ENCODE data around the gene GBA2.

The GBA2 gene

GRCh38 chr9:35714123-35714522 lies 34.9 kb downstream of the GBA2 start:
- DNase-seq = no peak

- no peak for DNase-seq
Measured at GRCh38 chr9:35713578-35713977, 35.5 kb downstream of the GBA2 start.

DNA sequence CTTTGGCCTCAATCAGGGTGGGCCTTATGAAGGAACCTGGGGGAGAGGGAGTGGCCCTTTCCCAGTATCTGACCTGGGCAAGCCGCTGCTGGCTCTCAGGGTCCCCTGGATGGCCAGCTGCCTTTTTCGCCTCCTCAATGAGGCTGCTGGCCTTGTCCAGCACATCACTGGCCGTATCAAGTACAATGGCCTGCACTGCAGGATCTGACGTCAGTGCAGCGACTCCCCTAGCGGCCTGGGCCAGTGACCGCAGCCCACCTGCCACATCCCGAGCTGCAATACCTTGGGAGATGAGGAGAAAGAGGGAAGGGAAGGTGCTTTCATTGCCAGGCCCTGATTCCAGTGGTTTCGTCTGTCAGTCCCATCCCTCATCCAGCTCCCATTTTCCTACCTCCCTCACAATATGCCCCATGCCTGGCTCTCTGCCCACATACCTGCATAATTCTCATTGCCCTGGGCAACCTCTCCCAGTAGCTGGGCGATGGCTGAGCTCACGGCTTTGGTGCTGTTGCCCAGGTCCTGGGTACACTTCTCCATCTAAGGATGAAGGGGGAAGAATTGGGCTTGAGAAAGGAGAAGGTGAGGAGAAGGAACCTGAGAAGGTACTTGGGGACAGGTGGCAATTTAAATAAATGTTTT lies 36.1 kb downstream of the GBA2 start:
- DNase-seq = no peak

GRCh38 chr9:35711501-35712428 lies 37.3 kb downstream of the GBA2 start:
- no peak for DNase-seq

DNA sequence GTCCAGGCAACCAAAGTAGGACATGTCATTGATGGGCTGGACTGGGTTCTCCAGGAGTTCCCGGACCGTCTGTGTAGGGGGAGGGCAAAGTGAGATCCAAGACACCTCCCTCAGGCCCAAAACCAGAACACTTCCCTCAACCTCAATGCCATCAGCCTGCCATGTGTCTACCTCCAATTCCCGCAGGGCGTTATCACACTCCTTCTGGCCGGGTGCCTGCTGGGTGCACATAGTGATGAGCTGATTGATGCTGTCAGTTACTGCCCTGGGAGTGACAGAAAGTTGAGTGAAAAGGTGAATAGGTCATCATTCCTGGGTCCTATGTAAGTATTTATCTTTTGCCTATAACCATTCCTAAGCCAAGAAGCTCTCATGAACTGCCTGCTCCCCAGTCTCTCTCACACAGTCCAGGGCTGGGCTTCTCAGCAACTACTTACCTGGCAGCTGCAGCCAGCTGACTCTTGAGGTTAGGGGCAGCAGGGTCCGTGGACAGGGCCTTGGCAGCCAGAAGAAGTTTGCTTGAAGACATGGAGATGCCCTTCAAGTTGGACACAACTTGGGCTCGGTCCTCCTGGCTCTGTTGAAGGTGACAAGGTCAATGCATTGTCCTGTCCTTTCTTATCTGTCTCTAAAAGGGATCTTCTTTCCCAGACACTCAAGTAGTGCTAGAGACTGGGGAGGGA lies 38.1 kb downstream of the GBA2 start:
- DNase-seq = no peak

DNA sequence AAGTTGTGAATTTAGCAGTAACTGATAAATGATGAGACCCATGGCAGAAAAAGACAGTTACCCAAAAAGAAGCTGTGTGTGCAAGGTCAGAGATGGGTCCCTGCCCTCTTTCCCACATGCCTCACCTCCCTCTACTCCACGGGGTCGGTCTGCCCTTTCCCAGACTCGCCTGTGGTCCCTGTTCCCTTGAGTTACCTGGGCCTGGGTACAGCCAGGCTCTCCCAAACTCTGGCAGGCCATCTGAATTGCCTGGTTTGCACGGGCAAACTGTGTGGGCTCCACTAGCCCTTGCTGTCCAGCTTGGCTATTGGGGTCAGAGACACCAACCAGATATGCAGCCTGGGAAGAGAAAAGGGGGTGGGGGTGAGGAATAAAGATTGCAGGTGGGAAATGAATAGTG lies 40.9 kb downstream of the GBA2 start:
- no peak for DNase-seq

- DNase-seq = no peak
Measured at GRCh38 chr9:35706951-35707350, 42.1 kb downstream of the GBA2 start.

DNA sequence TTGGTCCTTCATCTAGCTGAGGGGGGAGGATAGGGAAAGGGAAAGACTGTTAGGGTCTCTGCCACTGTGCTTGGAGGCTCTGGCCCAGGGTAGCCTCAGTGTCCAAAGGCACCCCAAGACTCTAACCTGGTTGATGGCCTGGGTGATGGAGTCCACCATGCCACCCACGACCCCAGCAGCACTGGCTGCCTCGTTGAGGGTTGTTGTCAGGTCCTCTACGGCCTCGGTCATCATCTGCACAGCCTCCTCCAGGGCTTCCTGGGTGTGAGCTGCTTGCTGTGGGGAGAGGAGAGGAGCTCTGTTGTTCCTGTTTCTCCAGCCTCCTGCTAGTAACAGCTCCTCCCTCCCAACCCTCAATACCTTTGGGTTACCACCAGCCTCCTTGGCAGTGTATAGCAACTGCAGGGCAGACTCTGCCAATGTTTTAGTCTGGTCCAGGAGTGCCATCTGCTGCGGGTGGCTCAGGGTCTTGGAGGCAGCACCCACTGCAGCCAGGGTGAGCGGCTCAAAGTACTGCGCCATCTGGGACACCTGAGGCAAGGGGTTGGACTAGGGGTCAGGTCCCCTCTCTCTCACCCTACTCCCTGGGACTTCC lies 43.1 kb downstream of the GBA2 start:
- no peak for DNase-seq

DNA sequence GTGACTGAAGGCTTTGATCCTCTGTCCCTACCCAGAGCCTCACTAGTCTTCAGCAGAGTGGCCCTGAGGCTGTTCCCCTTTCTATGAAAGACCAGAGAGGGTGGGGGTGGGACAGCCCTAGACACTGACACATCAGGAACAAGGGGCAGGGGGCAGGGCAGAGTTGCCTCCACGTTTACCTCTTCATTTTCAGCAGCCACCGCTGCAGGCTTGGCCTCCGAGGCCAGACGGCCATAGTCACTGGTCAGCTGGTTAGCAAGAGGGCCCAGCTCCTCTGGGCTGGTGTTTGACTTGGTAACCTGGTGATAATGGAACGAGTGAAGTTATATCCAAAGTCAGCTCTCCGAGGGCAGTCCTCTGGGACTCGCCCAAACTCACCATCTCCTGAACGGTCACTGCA lies 43.7 kb downstream of the GBA2 start:
- no peak for DNase-seq

DNA sequence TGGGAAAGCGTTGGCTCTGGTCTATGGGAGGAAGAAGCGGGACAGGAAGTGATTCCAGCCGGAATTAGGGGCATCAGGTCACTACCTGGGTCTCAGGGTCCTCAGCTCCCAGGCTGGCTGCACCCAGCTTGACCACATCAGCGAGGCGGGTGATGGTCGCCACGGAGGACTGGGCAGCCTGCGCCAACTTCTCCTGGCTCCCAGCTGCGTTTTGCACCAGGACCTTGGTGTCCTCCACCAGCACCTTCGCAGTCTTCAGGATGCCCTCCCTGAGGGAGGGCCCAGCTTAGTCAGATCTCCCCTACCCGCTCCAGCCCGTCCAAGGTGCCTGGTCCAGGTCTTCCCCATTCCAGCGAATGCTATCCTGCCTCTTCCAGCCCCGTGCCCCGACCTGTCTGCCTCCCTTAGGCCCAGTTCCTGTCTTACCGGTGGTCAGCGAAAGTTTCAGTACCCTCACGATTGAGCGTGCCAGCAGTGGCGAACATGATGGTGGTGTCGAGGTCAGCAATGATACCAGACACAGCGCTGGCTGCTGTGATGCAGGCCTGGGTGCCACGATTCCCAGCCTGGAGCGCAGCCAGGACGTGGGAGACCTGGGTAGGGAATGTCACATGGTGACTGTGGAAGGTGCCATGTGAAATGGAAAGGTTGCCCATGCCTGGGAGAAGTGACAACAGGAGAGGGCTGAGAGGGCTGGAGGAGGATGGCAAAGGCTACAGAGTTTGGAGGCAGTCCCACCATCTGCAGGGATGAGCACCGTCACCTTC lies 44.9 kb downstream of the GBA2 start:
- DNase-seq = no peak

DNA sequence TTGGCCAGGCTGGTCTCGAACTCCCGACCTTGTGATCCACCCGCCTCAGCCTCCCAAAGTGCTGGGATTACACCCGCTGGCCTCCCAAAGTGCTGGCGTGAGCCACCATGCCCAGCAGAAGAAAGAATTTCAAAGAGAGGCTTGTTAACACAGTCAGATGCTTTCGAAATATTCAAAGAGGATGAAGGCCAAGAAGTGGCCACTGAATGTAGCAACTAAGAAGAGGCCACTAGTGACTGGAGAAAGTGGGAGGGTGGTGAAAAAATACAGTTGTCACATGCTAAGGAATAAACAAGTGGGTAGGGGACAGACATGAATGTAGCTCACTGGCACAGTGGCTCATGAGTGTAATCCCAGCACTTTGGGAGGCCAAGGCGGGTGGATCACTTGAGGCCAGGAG lies 46.3 kb downstream of the GBA2 start:
- DNase-seq = no peak

GRCh38 chr9:35700942-35701341 lies 48.1 kb downstream of the GBA2 start:
- DNase-seq = no peak

GRCh38 chr9:35700031-35700430 lies 49.0 kb downstream of the GBA2 start:
- no peak for DNase-seq

- DNase-seq = no peak
Measured at GRCh38 chr9:35698231-35698630, 50.8 kb downstream of the GBA2 start.

GRCh38 chr9:35697486-35697885 lies 51.5 kb downstream of the GBA2 start:
- DNase-seq = no peak

DNA sequence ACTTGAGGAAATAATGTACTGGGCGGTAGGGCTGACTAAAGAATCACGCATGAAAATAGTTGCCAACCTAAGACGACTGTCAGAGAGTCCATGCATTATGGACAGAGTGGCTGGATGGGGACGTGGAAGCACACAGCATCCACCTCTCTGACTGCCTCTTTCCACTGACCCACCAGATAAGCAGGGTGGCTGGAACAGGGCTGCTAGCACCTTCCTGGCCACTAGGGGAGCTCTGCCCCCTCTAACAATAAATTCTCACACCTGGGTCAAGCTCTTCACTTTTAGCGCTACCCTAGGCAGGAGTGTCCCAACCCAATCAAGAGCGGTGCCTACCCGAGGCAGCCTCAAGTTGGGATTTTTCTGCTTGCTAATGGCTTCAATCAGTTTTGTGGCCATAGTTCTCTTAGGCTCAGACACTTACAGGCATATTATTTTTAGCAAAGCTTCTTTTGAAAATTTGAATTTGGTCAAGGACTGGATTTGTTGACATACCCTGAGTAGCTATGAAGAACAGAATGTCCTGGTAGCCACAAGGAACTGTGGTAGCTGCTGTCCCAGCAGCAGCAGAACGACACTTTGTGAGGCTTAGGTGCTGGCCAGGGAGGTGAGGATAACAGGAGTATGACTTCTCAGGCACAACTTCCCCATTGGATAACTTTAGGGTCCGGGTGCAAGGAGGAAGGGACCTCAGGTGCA lies 52.4 kb downstream of the GBA2 start:
- peak; percentile 4 for DNase-seq

- no peak for DNase-seq
Measured at GRCh38 chr9:35695943-35696401, 53.1 kb downstream of the GBA2 start.

DNA sequence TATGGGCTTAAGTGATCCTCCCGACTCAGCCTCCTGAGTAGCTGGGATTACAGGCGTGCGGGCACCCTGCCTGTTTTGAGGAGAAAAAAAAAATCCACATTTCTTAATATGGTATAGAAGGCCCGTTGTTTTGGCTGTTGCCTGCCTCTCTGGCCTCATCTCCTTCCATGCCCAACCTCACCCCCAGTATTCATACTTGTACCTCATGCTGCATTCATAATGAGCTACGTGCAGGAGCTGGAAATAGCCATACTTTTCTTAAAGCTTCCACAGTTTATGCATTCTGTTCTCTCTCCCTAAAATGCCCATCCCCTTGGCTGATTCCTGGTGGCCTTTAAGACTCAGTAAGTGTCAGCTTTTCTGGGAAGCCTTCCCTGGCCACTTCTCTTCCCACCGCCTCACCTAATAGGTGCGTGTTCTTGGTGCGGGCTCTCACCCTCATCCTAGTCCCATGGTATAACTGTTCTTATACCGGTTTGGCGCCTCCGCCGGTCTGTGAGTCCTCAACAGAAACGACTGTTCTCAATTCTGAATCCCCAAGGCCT lies 57.2 kb downstream of the GBA2 start:
- no peak for DNase-seq

- DNase-seq = no peak
Measured at GRCh38 chr9:35691334-35691650, 57.7 kb downstream of the GBA2 start.

DNA sequence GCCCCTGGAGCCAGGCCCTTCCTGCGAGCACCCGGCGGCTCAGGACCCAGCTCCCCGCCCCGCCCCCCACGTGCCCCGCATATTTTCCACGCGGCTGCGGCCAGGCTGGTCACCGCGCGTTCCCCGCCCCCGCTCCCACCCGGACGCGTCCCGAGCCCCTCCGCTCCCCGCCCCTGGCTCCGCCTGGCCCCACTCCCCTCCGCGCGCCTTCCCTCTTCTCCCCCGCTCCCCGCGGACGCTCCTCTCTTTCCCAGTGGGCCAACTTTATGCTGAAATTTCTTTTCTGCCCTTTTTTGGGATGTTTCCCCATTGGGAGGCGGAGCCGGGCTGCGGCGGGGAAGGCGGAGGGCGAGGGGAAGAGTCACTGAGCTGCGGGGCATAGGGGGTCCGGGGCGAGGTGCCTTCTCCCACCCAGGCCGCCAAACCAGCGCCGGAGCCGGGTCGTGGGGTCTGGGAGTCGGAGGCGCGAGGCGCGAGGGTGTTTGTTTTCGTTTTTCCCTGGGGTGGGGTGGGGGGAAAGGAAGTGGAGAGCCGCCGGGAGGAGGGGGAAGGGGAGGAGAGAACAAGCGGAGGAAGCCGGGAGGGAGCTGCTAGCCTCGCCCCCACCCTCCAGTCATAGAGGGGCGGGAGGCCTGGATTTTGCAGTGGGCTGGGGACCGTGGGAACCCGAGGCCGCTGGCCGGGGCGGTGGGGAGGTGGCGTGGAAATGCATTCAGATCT lies 58.3 kb downstream of the GBA2 start:
- peak; percentile 29 for DNase-seq

DNA sequence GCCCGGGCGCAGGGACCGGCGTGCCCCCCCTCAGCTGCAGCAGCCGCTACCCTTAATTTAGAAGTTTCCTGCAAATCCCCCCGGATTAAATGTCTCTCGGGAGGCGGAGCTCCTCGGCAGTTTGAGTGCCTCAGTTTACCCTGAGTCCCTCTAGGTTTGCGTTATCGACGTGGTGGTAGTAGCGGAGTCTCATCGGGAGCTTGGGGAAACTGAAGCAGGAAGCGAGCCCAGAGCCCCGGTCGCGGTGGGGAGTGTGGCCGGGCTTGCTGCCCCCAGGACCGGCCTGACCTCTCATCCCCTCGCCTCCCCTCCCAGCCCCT lies 58.8 kb downstream of the GBA2 start:
- DNase-seq = no peak
